ENCODE measurements around the gene INPP5A.
A peak's percentile ranks its signal among the peaks of the same experiment; 100 is the strongest.
"Not testable (repeated sequence)": the region's sequence is repeated elsewhere in the genome, so short reads cannot be mapped to it uniquely, and the experiment has no call there.

INPP5A gene

GRCh38 chr10:132537684-132538001 lies at the start of gene INPP5A:
INPP5A (plus strand) TSS chr10:132537787; CDS start chr10:132538097, 310 bp downstream.
- DNase-seq, result no peak

GRCh38 chr10:132488231-132488821 lies 49.3 kb upstream of the INPP5A start:
- DNase-seq, result no peak

GRCh38 chr10:132489053-132489703 lies 48.4 kb upstream of the INPP5A start:
- DNase-seq, result no peak

- no peak for DNase-seq
These were observed 47.7 kb upstream of the INPP5A start for GRCh38 chr10:132489704-132490534.

- not testable (repeated sequence) for DNase-seq
These were observed 46.1 kb upstream of the INPP5A start for GRCh38 chr10:132491534-132491933.

- DNase-seq, result peak in 16 of 56 donors; percentile 18 to 60 (median 34)
These were observed 45.1 kb upstream of the INPP5A start for GRCh38 chr10:132492323-132493025.

- DNase-seq, result peak in 1 of 56 donors; percentile 33
These were observed 44.3 kb upstream of the INPP5A start for GRCh38 chr10:132493246-132493755.

- no peak for DNase-seq
These were observed 43.8 kb upstream of the INPP5A start for GRCh38 chr10:132493756-132494290.

- DNase-seq, result no peak
These were observed 42.5 kb upstream of the INPP5A start for GRCh38 chr10:132494866-132495630.

GRCh38 chr10:132496360-132497062 lies 41.1 kb upstream of the INPP5A start:
- no peak for DNase-seq

GRCh38 chr10:132497063-132497680 lies 40.4 kb upstream of the INPP5A start:
- DNase-seq, result peak in 2 of 56 donors; percentile 21 to 37

- no peak for DNase-seq
These were observed 39.6 kb upstream of the INPP5A start for GRCh38 chr10:132497861-132498561.

- DNase-seq, result no peak
These were observed 38.8 kb upstream of the INPP5A start for GRCh38 chr10:132498562-132499366.

GRCh38 chr10:132499367-132499685 lies 38.3 kb upstream of the INPP5A start:
- no peak for DNase-seq

- no peak for DNase-seq
These were observed 36.7 kb upstream of the INPP5A start for GRCh38 chr10:132500781-132501415.

- DNase-seq, result no peak
These were observed 34.9 kb upstream of the INPP5A start for GRCh38 chr10:132502544-132503300.
